ENCODE results near the gene ROGDI. TPM values are rescaled to one million over a fixed set of nuclear protein-coding genes. Genes with fewer than 3 reads are reported as not detected.

The ROGDI gene
- total and polyA plus RNA-seq, 12 donors, result 32.4 to 194 (median 81.7) TPM

DNA sequence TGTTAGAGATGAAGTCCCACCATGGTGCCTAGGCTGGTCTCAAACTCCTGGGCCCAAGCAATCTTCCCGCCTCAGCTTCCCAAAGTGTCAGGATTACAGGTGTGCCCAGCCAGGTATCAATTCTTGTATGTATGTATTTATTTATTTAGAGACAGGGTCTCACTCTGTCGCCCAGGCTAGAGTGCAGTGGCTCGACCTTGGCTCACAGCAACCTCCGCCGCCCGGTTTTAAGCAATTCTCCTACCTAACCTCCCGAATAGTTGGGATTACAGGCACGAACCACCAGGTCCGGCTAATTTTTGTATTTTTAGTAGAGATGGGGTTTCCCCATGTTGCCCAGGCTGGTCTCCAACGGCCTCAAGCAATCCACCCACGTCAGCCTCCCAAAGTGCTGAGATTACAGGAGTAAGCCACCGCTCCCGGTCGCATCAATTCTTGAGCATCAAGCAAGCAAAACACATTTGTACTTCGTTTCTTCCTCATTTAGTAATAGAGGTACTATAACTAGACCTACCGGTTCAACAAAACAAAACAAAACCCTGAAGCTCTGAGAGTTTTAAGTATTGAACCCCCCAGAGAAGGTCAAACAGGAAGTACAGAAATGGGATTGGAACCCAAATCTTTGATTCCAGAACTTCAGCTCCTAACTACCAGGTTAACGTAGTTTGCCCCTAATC, 34.4 kb downstream of the ROGDI start:
- Histone ChIP-seq H3K36me3 (replicated peaks in 1 of 2) (peaks cover 0 to 23% of the 10 kb centered on the region in 2 donors), H3K4me3 (peak overlapping the region in 2 of 4 donors; percentile 50 to 54), H3K9me3 (replicated peaks in 1 of 3) (no peaks in the 10 kb centered on the region), H3K27ac (peak overlapping the region; percentile 37 to 91 (median 83)), H3K27me3 (no peaks in the 10 kb centered on the region), H3K4me1 (replicated peaks in 1 of 2) (peaks cover 21 to 31% of the 10 kb centered on the region in 2 donors)
- TF ChIP-seq, protein P1, sequence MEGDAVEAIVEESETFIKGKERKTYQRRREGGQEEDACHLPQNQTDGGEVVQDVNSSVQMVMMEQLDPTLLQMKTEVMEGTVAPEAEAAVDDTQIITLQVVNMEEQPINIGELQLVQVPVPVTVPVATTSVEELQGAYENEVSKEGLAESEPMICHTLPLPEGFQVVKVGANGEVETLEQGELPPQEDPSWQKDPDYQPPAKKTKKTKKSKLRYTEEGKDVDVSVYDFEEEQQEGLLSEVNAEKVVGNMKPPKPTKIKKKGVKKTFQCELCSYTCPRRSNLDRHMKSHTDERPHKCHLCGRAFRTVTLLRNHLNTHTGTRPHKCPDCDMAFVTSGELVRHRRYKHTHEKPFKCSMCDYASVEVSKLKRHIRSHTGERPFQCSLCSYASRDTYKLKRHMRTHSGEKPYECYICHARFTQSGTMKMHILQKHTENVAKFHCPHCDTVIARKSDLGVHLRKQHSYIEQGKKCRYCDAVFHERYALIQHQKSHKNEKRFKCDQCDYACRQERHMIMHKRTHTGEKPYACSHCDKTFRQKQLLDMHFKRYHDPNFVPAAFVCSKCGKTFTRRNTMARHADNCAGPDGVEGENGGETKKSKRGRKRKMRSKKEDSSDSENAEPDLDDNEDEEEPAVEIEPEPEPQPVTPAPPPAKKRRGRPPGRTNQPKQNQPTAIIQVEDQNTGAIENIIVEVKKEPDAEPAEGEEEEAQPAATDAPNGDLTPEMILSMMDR (IDR thresholded peaks at IDR 0.05), result no peak
- no peak for TF ChIP-seq POLR2A (IDR thresholded peaks at IDR 0.05)
- DNase-seq, result peak in 6 of 7 donors; percentile 48 to 76 (median 62)
- intact Hi-C loops (cut with DNase I), result no loop called here
- 27 to 46% (median 37%) methylated on average over 17 of the region's 17 CpGs for WGBS, 4 donors

DNA sequence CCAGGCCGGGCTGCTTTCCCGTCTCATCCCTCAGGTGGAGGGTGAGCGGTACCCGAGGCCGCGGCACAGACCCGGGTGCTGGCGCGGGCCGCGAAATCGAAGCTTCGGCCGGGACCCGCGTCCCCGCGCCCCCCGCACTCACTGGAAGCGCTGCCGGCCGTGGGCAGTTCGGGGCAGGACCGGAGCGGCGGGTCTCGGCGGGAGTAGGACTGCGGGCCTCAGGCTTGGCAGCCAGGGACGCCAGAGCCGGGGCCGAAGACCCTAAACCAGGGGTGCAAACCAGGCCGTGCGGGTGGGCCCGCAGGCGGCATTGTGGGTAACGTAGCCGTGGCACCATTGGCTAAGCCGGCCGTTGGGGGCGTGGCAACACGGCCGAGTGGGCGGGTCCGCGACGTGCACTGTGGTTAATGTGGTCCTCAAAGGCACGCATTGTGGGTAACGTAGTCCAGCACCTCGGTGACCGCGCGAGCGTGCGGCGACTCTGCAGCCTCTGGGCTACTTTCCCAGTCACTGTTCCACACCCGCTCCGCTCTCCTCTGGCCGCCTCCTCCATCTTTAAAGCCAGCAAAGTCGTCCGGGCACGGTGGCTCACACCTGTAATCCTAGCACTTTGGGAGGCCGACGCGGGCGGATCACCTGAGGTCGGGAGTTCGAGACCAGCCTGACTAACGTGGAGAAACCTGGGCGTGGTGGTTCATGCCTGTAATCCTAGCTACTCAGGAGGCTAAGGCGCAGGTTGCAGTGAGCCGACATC, 35.4 kb downstream of the ROGDI start, which contains the start of gene ZNF500:
TSS of gene ZNF500 (minus strand) at position 288 of the 754 bp plus-strand sequence. CDS start 1,184 bp downstream, outside the sequence.
- Histone ChIP-seq H3K27me3 (no peaks in the 10 kb centered on the region), H3K4me3 (peak within 1 kb of the TSS; percentile 38 to 98 (median 95)), H3K36me3 (replicated peaks in 1 of 2) (peaks cover 0 to 33% of the 10 kb centered on the region in 2 donors), H3K27ac (peak within 1 kb of the TSS; percentile 46 to 91 (median 83)), H3K9me3 (replicated peaks in 1 of 3) (no peaks in the 10 kb centered on the region), H3K4me1 (replicated peaks in 1 of 2) (peaks cover 21 to 31% of the 10 kb centered on the region in 2 donors)
- TF ChIP-seq POLR2A (IDR thresholded peaks at IDR 0.05), result peak; percentile 47 to 77
- TF ChIP-seq, protein P1 (IDR thresholded peaks at IDR 0.05), result no peak
- DNase-seq, result peak; percentile 97 to 100 (median 98)
- intact Hi-C loops (cut with DNase I), result no loop called here
- WGBS, 4 donors, result 2 to 14% (median 4%) methylated on average over 13 to 72 of the region's 72 CpGs

DNA sequence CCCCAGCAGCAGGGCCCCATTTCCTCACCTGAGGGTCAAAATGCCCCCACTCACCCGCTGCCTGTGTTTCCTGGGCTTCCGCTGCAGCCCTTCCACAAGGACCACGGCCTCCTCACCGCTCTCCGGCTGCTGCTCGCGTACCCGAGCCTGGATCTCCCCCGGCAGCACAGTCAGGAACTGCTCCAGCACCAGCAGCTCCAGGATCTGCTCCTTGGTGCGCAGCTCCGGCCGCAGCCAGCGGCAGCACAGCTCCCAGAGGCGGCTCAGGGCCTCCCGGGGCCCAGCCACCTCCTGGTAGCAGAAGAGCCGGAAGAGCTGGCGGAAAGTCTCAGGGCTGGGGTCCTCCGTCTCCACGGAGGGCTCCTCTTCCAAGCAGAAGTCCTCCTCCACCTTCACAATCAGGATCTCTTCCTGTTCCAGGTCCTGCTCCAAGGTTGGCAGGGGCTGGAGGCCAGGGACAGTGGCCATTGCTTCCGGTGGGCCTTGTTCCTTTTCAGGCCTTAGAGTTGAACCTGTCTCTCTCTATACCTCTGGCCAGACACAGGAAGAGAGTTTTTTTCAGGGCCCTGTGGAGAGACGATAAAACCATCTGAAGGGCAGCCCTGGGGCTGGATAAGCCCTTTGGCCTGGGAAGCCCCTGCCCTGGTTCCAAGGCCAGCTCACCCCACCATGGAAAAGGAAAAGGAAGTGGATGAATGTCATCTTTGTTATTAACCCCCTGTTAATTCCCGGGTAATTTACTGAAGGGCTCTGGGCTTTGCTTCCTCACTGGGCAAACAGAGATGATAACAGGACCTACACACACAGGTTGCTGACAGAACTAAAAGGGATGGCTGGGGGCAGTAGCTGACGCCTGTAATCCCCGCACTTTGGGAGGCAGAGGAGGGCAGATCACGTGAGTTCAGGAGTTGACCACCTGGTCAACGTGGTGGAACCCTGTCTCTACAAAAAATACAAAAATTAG, 36.6 kb downstream of the ROGDI start:
- H3K9me3 ChIP-seq (replicated peaks in 1 of 3), result no peaks in the 10 kb centered on the region
- DNase-seq, result no peak
- peaks cover 0 to 43% of the 10 kb centered on the region in 2 donors for H3K36me3 ChIP-seq (replicated peaks in 1 of 2)
- H3K4me1 ChIP-seq (replicated peaks in 1 of 2), result peaks cover 21 to 31% of the 10 kb centered on the region in 2 donors
- intact Hi-C loops (cut with DNase I), result no loop called here
- peak overlapping the region in 1 of 4 donors; percentile 93 for H3K4me3 ChIP-seq
- H3K27ac ChIP-seq, result peak overlapping the region in 1 of 5 donors; percentile 81
- H3K27me3 ChIP-seq, result no peaks in the 10 kb centered on the region
- 54 to 63% (median 62%) methylated on average over 12 to 26 of the region's 26 CpGs for WGBS, 4 donors
- no peak for TF ChIP-seq POLR2A (IDR thresholded peaks at IDR 0.05)
- TF ChIP-seq, protein P1 (IDR thresholded peaks at IDR 0.05), result no peak

Measured in adrenal gland (tissue), 12 donors.